ENCODE data around the gene WDR35.

GRCh38 chr2:19990416-19990728 is 467 bp upstream of the WDR35 start:
- TF ChIP-seq CTCF (conservative IDR thresholded peaks at IDR 0.05 in 1 of 2, IDR thresholded peaks at IDR 0.05 in 1 of 2; ENCODE audit: extremely low read depth in 1 of 2, insufficient read depth in 1 of 2, low read depth in 1 of 2, low read length in 2 of 2), result no peak
- no peak for TF ChIP-seq EZH2 (IDR thresholded peaks at IDR 0.05; ENCODE audit: borderline replicate concordance, low read length)
